GM12874 (cell line): ENCODE data around the gene LRG1.

Experiments
- CTCF ChIP-seq: IDR thresholded peaks from 2 replicates; pipeline ENCODE4 v1.5.1; 2011; ENCODE audit warnings: low read depth, mild to moderate bottlenecking, control low read depth, low read length, moderate library complexity; ENCODE audit not compliant: insufficient read depth

The LRG1 gene

DNA sequence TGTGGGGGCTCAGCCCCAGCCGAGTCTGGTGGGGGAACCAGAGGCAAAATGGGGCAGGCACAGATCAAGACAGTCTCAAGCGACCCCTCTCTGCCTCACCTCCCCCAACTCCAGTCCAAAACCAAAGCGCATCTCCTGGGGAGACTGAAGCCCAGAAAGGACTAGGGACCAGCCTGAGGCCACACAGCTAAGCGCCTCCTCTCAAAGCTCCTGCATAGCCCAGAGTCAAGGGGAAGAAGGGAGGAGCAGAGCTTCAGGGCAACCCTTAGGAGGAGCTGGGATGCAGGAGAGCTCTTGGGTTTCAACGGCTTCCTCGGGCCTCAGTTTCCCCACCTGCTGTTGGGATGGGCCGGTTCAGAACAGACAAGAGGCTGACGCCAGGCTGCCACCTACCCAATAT lies 39.6 kb upstream of the LRG1 start:
- TF ChIP-seq CTCF: no peak

- no peak for TF ChIP-seq CTCF
These were observed 38.9 kb upstream of the LRG1 start for GRCh38 chr19:4578552-4579248.

- no peak for TF ChIP-seq CTCF
These were observed 37.4 kb upstream of the LRG1 start for GRCh38 chr19:4577020-4577782.

DNA sequence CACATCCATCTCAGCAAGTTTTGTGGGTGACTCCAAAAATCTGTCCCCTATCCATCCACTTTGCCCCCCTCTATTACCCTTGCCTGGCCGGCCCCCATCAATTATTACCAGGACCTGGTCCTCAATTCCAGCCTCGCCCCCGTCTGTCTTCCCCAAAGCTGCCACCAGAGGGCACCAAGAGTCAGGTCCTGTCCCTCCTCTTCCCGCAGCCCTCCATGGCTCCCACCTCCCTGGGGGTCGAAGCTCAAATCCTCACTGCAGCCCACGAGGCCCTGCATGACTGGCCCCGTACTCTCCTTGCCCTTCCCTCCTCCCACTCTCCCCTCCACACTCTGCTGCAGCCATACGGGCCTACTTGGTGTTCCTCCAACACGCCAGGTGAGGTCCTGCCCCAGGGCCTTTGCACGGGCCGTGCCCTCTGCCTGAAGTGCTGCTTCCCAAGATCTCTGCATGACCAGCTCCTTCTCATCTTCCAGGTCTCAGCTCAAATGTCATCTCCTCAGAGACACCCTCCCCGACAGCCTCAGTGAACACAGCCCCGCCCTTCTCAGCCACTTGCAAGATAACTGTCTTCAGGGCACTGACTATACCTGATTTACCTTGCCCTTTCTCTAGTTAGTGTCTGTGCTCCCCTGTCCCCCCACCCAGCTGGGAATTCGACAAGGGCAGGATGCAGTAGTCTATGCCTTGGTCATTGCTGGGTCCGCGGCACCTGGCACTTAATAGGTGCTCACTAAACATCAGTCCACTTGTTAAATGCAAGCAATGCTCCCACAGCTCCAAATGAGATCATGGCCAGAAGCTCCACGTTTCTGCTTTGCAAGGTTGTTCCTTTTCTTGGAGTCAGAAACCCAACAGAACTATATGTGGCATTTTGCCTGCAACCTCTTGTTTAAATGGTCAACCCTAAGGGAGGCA lies 36.4 kb upstream of the LRG1 start:
- peak; percentile 80 for TF ChIP-seq CTCF

DNA sequence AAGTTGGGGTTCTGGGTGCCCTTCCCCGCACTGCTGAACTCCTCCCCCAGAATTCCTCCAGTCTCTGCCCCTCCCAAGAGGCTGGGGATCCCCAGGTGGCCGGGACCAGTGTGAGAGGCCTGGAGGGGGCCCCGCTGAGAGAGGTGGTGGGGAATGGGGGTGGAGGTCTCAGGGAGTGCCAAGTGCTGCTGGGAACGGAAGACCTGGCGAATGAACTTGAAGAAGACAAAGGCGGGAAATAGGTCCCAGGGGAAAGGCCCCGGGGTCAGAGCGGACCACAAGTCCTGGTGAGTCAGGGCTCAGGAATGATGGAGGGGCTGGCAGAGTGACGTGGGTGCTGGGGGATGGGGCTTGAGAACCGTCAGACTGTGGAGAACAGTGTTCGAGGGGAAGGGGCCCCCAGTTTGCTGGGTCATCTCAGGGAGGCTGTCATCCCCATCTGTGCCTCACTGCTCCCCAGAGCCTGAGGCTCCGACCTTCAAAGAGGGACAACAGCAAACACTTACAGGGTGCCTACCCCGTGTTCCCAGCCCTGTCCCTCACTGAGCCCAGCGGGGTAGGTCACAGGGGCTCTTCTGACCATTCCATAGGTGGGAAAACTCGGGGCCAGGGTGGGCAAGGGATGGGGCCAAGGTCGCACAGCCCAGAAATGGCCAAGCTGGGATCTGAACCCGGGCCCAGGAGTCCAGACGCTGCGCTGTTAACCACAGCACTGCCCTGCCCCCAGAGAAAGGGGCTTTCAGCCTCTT lies 35.6 kb upstream of the LRG1 start:
- no peak for TF ChIP-seq CTCF

DNA sequence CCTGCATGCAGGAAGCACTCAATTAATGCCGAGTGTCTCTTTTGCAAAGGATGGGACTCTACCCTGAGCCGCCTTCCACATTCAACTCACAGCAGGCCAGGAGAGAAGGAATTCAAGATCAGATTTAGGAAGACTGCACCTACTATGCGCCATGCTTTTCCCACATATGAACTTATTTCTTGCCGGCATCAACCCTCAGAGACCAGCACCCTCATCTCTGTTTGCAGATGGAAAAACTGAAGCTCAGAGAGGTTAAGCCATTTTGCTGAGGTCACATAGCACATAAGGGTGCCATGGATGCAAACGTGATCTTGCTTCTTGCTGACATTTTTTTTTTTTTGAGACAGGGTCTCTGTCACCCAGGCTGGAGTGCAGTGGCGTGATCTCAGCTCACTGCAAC lies 33.8 kb upstream of the LRG1 start:
- no peak for TF ChIP-seq CTCF
